Natural killer cell (primary cell): Measurements from ENCODE around the gene PCBP3. TPM values are rescaled to one million over a fixed set of nuclear protein-coding genes. Genes with fewer than 3 reads are reported as not detected.
"Not testable (repeated sequence)": the region's sequence is repeated elsewhere in the genome, so short reads cannot be mapped to it uniquely, and the experiment has no call there.

Experiments
- ATAC-seq, 3 donors: fragments of 150-1000 bp in 2 of 3; fragments of 200-7000 bp in 1 of 3; cut with Tn5 transposase; 1 replicate in 1 of 3; 2 replicates in 2 of 3; pipeline ENCODE4 v1.10.0; 2021; ENCODE audit warnings: mild to moderate bottlenecking in 2 of 3, moderate library complexity in 2 of 3
- DNase-seq, 2 donors: peaks; one replicate each; pipeline versions ENCODE4 v3.0.0 to v3.0.0-alpha.2; 2013 to 2021; ENCODE audit warnings: mixed read lengths in 1 of 2
- H3K27ac ChIP-seq: one replicate; pipeline ENCODE4 v1.5.1; 2013; ENCODE audit warnings: mild to moderate bottlenecking, low read length
- H3K27me3 ChIP-seq: one replicate; pipeline ENCODE4 v1.6.1; 2013; ENCODE audit warnings: low read length; ENCODE audit not compliant: control insufficient read depth, insufficient read depth
- H3K36me3 ChIP-seq: one replicate; pipeline ENCODE4 v1.6.1; 2013; ENCODE audit warnings: low read length; ENCODE audit not compliant: control insufficient read depth, insufficient read depth
- H3K4me1 ChIP-seq: one replicate; pipeline ENCODE4 v1.6.1; 2013; ENCODE audit warnings: low read length; ENCODE audit not compliant: control insufficient read depth, insufficient read depth
- H3K4me3 ChIP-seq: one replicate; pipeline ENCODE4 v1.5.1; 2013; ENCODE audit warnings: low read length
- H3K9me3 ChIP-seq: one replicate; pipeline ENCODE4 v1.6.1; 2013; ENCODE audit warnings: low read length; ENCODE audit not compliant: control insufficient read depth, insufficient read depth
- H3K27ac Mint-ChIP-seq, 2 donors: one replicate each; pipeline ENCODE4 v1.8.0; 2022; ENCODE audit warnings: mild to moderate bottlenecking in 2 of 2, mixed read lengths in 2 of 2, moderate library complexity in 1 of 2
- H3K27me3 Mint-ChIP-seq, 2 donors: one replicate each; pipeline ENCODE4 v1.8.0; 2022; ENCODE audit warnings: low read depth in 2 of 2, mixed read lengths in 2 of 2
- H3K36me3 Mint-ChIP-seq: one replicate; pipeline ENCODE4 v1.8.0; 2022; ENCODE audit warnings: mixed read lengths
- H3K4me1 Mint-ChIP-seq, 2 donors: one replicate each; pipeline ENCODE4 v1.8.0; 2022; ENCODE audit warnings: mixed read lengths in 2 of 2
- H3K4me3 Mint-ChIP-seq: one replicate; pipeline ENCODE4 v1.8.0; 2022; ENCODE audit warnings: mild to moderate bottlenecking, moderate library complexity, mixed read lengths
- H3K9me3 Mint-ChIP-seq, 2 donors: one replicate each; pipeline ENCODE4 v1.8.0; 2022; ENCODE audit warnings: mixed read lengths in 2 of 2
- CTCF ChIP-seq: fragments of 200-600 bp; IDR thresholded peaks from one replicate; pipeline ENCODE4 v1.8.0; 2022; ENCODE audit warnings: antibody characterized with exemption
- WGBS: methylation state at CpG from one replicate; pipeline ENCODE4 v1.1.7; 2013; ENCODE audit warnings: missing lambda C conversion rate; ENCODE audit not compliant: insufficient coverage; 5-methylcytosine and 5-hydroxymethylcytosine counted together
- intact Hi-C: fragments of 100-400 bp; cut with micrococcal nuclease; formaldehyde crosslinking; loops from one replicate; pipeline ENCODE4 v1.14.2; 2022
- total RNA-seq, 4 donors: library from RNA; stranded (reverse); fragments of 120-200 nt in 1 of 4; gene quantifications; one replicate each; pipeline versions ENCODE4 v1.2.3 to v1.2.4, GENCODE V29; 2013 to 2022

The PCBP3 gene
- total RNA-seq, 3 donors from 2014 or later (not counting 1 experiment from before 2014, with no cell fraction given), result 0.50 to 3.0 (median 0.52) TPM

GRCh38 chr21:45973475-45974072 lies 330.0 kb downstream of the PCBP3 start:
- H3K4me3 ChIP-seq, result peak overlapping the region; percentile 50
- peaks cover 43% of the 10 kb centered on the region for H3K27me3 ChIP-seq
- no peaks in the 10 kb centered on the region for H3K9me3 ChIP-seq
- no peaks in the 10 kb centered on the region for H3K9me3 Mint-ChIP-seq
- H3K4me1 Mint-ChIP-seq, result peaks cover 19 to 25% of the 10 kb centered on the region in 2 donors
- intact Hi-C loops, result loop anchor here (2.0 to 5.0 kb wide), 3 partner anchors 79 to 171 kb away; partner anchors contain the start of gene COL6A2
- peak; percentile 79 to 82 (median 82) for ATAC-seq
- H3K27ac Mint-ChIP-seq, result peak overlapping the region; percentile 72 to 91
- TF ChIP-seq CTCF, result peak; percentile 73
- no peaks in the 10 kb centered on the region for H3K36me3 ChIP-seq
- 2% methylated on average over 38 of the region's 38 CpGs for WGBS
- H3K4me1 ChIP-seq, result peaks cover 44% of the 10 kb centered on the region
- H3K27me3 Mint-ChIP-seq, result peaks cover 13 to 21% of the 10 kb centered on the region in 2 donors
- H3K36me3 Mint-ChIP-seq, result no peaks in the 10 kb centered on the region
- no peak overlapping the region for H3K27ac ChIP-seq
- peak; percentile 73 to 90 for DNase-seq
- peak overlapping the region; percentile 95 for H3K4me3 Mint-ChIP-seq

GRCh38 chr21:45974073-45975019 lies 330.8 kb downstream of the PCBP3 start:
- no peaks in the 10 kb centered on the region for H3K9me3 ChIP-seq
- WGBS, result 3% methylated on average over 59 of the region's 59 CpGs
- Mint-ChIP-seq H3K9me3 (no peaks in the 10 kb centered on the region), H3K36me3 (no peaks in the 10 kb centered on the region), H3K4me1 (peaks cover 19 to 25% of the 10 kb centered on the region in 2 donors), H3K4me3 (peak overlapping the region; percentile 95), H3K27me3 (peaks cover 13 to 22% of the 10 kb centered on the region in 2 donors), H3K27ac (peak overlapping the region; percentile 80 to 91)
- peaks cover 47% of the 10 kb centered on the region for H3K27me3 ChIP-seq
- intact Hi-C loops, result loop anchor here (5.0 kb wide), 2 partner anchors 78 to 123 kb away; partner anchors contain the start of gene COL6A2
- H3K36me3 ChIP-seq, result no peaks in the 10 kb centered on the region
- no peak overlapping the region for H3K27ac ChIP-seq
- peaks cover 44% of the 10 kb centered on the region for H3K4me1 ChIP-seq
- no peak for TF ChIP-seq CTCF
- peak overlapping the region; percentile 50 for H3K4me3 ChIP-seq
- DNase-seq (peak in 1 of 2 donors; percentile 56), ATAC-seq (peak; percentile 16 to 30 (median 24))

- 19% methylated on average over 31 of the region's 33 CpGs for WGBS
- Histone ChIP-seq H3K9me3 (no peaks in the 10 kb centered on the region), H3K4me1 (peaks cover 44% of the 10 kb centered on the region), H3K27ac (no peak overlapping the region), H3K4me3 (no peak overlapping the region), H3K36me3 (no peaks in the 10 kb centered on the region), H3K27me3 (peaks cover 51% of the 10 kb centered on the region)
- DNase-seq (peak in 1 of 2 donors; percentile 28), ATAC-seq (peak; percentile 40 to 55 (median 40))
- intact Hi-C loops, result no loop called here
- Mint-ChIP-seq H3K36me3 (no peaks in the 10 kb centered on the region), H3K4me3 (peak overlapping the region; percentile 78), H3K27ac (peak overlapping the region; percentile 80 to 91), H3K9me3 (no peaks in the 10 kb centered on the region), H3K4me1 (peaks cover 19 to 25% of the 10 kb centered on the region in 2 donors), H3K27me3 (peaks cover 13 to 23% of the 10 kb centered on the region in 2 donors)
- TF ChIP-seq CTCF, result no peak
Observed at GRCh38 chr21:45975020-45975666, 331.6 kb downstream of the PCBP3 start.

GRCh38 chr21:45975667-45976409 lies 332.3 kb downstream of the PCBP3 start:
- peak in 1 of 2 donors; percentile 12 for DNase-seq
- H3K36me3 ChIP-seq, H3K36me3 Mint-ChIP-seq, intact Hi-C loops, H3K4me3 ChIP-seq, H3K9me3 ChIP-seq, H3K9me3 Mint-ChIP-seq, H3K27ac ChIP-seq: not testable (repeated sequence)
- Mint-ChIP-seq H3K27me3 (peaks cover 13 to 23% of the 10 kb centered on the region in 2 donors), H3K4me3 (peak overlapping the region; percentile 78), H3K27ac (peak overlapping the region; percentile 80 to 91), H3K4me1 (peaks cover 19 to 25% of the 10 kb centered on the region in 2 donors)
- peaks cover 46% of the 10 kb centered on the region for H3K27me3 ChIP-seq
- H3K4me1 ChIP-seq, result peaks cover 39% of the 10 kb centered on the region
- 36% methylated on average over 9 of the region's 13 CpGs for WGBS
- peak in 2 of 3 donors; percentile 11 to 23 for ATAC-seq
